K562 (cell line): Measurements from ENCODE around the gene EIF4E2. TPM values are rescaled to one million over a fixed set of nuclear protein-coding genes. Genes with fewer than 3 reads are reported as not detected.

Source experiments
- DPF2 ChIP-seq: fragments of 450-650 bp; IDR thresholded peaks from 2 replicates; pipeline ENCODE4 v1.6.1; 2016
- FOXM1 ChIP-seq, 2 experiments: fragments of 450-650 bp in 1 of 2; sonication (generic) in 1 of 2; formaldehyde crosslinking in 1 of 2; IDR thresholded peaks; 2 replicates each; pipeline versions ENCODE4 v1.6.1 to v1.9.0; 2017 to 2022; ENCODE audit warnings: low read depth in 2 of 2, mild to moderate bottlenecking in 2 of 2, missing genetic modification reagents in 1 of 2, moderate library complexity in 1 of 2
- MBD2 ChIP-seq: sonication (generic); IDR thresholded peaks from 2 replicates; pipeline ENCODE4 v1.6.1; 2016; ENCODE audit warnings: low read depth, borderline replicate concordance
- MIER1 ChIP-seq: fragments of 450-650 bp; IDR thresholded peaks from 2 replicates; pipeline ENCODE4 v1.6.1; 2016; ENCODE audit warnings: antibody characterized with exemption, mild to moderate bottlenecking, low read depth
- NEUROD1 ChIP-seq: fragments of 150-350 bp; IDR thresholded peaks from 2 replicates; pipeline ENCODE4 v1.6.1; 2014; ENCODE audit warnings: borderline replicate concordance, low read length, low read depth; ENCODE audit not compliant: partially characterized antibody
- SRF ChIP-seq, 2 experiments: fragments of 250-450, 450-650 bp in 1 of 2; sonication (Bioruptor Pico) in 1 of 2; sonication (generic) in 1 of 2; formaldehyde crosslinking; IDR thresholded peaks; 2 replicates each; pipeline versions ENCODE4 v1.5.0 to v1.5.1; 2020 to 2022; ENCODE audit warnings: mild to moderate bottlenecking in 1 of 2, missing genetic modification reagents in 1 of 2
- TCFL5 ChIP-seq: fragments of 250-450 bp; sonication (Bioruptor Pico); conservative IDR thresholded peaks from 2 replicates; pipeline ENCODE4 v1.6.1; 2021; ENCODE audit warnings: mild to moderate bottlenecking, moderate library complexity, matching md5 sums
- ZFP1 ChIP-seq: fragments of 450-650 bp; formaldehyde crosslinking; IDR thresholded peaks from 2 replicates; pipeline ENCODE4 v1.4.0; 2020; ENCODE audit warnings: mild to moderate bottlenecking, mixed read lengths
- polyA plus RNA-seq, 8 experiments: library from polyadenylated mRNA; depleted of rRNA in 4 of 8; stranded (reverse) in 5 of 8; unstranded in 3 of 8; fragments of >200 nt; fragmentation: Nextera tagmentation in 2 of 8; fragmentation: Illumina TruSeq in 1 of 8; extraction: Ambion mirVana in 2 of 8; extraction: Trizol in 1 of 8; gene quantifications; 2 replicates each; pipeline versions ENCODE4 v1.2.1 to v1.2.3, GENCODE V29; 2011 to 2014; ENCODE audit warnings: inconsistent platforms in 1 of 8, missing spikeins in 1 of 8
- total RNA-seq, 7 experiments: library from RNA; depleted of rRNA in 6 of 7; stranded (reverse); fragments of >200 nt in 6 of 7; fragmentation: Illumina TruSeq in 2 of 7; extraction: Trizol in 2 of 7; gene quantifications; 2 replicates each; pipeline versions ENCODE4 v1.2.1 to v1.2.3, GENCODE V29; 2011 to 2021; ENCODE audit warnings: low replicate concordance in 1 of 7
- TF ChIP-seq, protein P1 (sequence below): sonication (generic); formaldehyde crosslinking; IDR thresholded peaks from 2 replicates; pipeline ENCODE4 v1.8.0; 2022; ENCODE audit warnings: mild to moderate bottlenecking, missing genetic modification reagents, borderline replicate concordance
- TF ChIP-seq, protein P2 (sequence below): fragments of 250-450 bp; sonication (Bioruptor Pico); IDR thresholded peaks from 2 replicates; pipeline ENCODE4 v1.4.0; 2020; ENCODE audit warnings: mild to moderate bottlenecking, moderate library complexity, borderline replicate concordance
- TF ChIP-seq, protein P3 (sequence below): fragments of 150-350 bp; IDR thresholded peaks from 2 replicates; pipeline ENCODE4 v1.6.1; 2014; ENCODE audit warnings: low read depth, mild to moderate bottlenecking, low read length, borderline replicate concordance
- TF ChIP-seq, protein P4 (sequence below): fragments of 250-450 bp; sonication (Bioruptor Pico); IDR thresholded peaks from 2 replicates; pipeline ENCODE4 v1.8.0; 2022; ENCODE audit warnings: inconsistent platforms, mild to moderate bottlenecking, moderate library complexity, borderline replicate concordance
- TF ChIP-seq, protein P5 (sequence below): fragments of 200-400 bp; formaldehyde crosslinking; IDR thresholded peaks from 2 replicates; pipeline ENCODE4 v1.6.1; 2017; ENCODE audit warnings: mild to moderate bottlenecking, low read depth, low read length, moderate library complexity

Gene EIF4E2
- total and polyA plus RNA-seq, 9 of the 15 experiments (the other 6 are each of a cell fraction or from before 2014, with no cell fraction given): 33.9 to 169 (median 77.5) TPM

DNA sequence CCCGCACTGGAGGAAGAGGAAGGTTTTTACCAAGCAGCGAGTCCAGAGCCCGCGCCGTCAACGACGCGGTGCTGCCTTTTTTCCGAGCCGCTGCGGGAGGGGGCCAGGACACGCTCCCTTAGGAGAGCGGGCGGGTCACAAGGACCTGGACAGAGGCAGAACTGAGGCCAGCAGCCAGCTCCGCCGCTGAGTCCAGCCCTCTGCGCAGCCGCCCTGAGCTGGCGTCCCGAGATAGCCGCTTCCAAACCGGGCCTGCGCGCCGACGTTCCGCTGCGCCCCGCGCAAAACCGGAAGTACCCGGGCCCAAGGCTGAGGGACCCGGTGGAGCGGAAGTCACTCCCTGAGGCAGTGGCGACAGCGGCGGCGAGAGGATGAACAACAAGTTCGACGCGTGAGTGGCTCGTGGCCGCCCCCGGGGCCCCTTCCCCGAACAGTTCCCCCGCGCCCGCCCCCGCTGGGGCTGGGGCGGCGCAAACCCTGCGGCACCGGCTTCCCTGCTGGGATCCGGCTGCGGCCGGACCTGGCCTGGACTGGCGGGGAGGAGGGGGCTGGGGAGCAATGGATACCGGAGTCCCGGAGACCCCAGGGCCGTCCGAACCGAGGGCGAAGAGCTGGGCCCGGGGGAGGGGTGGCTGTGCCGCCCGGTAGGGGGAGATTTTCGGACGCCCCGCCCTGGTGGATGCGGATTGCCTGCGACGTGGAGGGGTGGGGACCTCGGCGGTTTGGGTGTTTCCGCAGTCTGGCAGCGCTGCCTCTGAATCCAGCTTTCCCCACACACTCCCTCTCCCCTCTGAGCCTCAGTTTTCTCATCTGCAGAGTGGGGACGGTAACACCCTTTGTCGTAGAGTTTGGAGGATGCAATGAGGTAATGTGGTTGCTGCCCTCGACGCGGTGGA is at the start of gene EIF4E2, which contains the start of gene TIGD1 (continued):
- TF ChIP-seq NEUROD1 (no peak), ZFP1 (CRISPR knock-in tag) (no peak), MBD2 (peak; percentile 55; the same call in 1 of the 2 replicates), TCFL5 (no peak), FOXM1 (IDR thresholded peaks at IDR 0.05; ENCODE audit: low read depth) (no peak), FOXM1 (CRISPR knock-in tag; IDR thresholded peaks at IDR 0.05; ENCODE audit: low read depth) (peak; percentile 23; the same call in 1 of the 2 replicates), MIER1 (no peak), SRF (CRISPR knock-in tag; IDR thresholded peaks at IDR 0.05) (peak in 1 of 2 experiments; percentile 47; a peak in 1 of 4 replicates), DPF2 (no peak)
- TF ChIP-seq, protein P1, sequence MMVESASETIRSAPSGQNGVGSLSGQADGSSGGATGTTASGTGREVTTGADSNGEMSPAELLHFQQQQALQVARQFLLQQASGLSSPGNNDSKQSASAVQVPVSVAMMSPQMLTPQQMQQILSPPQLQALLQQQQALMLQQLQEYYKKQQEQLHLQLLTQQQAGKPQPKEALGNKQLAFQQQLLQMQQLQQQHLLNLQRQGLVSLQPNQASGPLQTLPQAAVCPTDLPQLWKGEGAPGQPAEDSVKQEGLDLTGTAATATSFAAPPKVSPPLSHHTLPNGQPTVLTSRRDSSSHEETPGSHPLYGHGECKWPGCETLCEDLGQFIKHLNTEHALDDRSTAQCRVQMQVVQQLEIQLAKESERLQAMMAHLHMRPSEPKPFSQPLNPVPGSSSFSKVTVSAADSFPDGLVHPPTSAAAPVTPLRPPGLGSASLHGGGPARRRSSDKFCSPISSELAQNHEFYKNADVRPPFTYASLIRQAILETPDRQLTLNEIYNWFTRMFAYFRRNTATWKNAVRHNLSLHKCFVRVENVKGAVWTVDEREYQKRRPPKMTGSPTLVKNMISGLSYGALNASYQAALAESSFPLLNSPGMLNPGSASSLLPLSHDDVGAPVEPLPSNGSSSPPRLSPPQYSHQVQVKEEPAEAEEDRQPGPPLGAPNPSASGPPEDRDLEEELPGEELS: no peak
- TF ChIP-seq, protein P2, sequence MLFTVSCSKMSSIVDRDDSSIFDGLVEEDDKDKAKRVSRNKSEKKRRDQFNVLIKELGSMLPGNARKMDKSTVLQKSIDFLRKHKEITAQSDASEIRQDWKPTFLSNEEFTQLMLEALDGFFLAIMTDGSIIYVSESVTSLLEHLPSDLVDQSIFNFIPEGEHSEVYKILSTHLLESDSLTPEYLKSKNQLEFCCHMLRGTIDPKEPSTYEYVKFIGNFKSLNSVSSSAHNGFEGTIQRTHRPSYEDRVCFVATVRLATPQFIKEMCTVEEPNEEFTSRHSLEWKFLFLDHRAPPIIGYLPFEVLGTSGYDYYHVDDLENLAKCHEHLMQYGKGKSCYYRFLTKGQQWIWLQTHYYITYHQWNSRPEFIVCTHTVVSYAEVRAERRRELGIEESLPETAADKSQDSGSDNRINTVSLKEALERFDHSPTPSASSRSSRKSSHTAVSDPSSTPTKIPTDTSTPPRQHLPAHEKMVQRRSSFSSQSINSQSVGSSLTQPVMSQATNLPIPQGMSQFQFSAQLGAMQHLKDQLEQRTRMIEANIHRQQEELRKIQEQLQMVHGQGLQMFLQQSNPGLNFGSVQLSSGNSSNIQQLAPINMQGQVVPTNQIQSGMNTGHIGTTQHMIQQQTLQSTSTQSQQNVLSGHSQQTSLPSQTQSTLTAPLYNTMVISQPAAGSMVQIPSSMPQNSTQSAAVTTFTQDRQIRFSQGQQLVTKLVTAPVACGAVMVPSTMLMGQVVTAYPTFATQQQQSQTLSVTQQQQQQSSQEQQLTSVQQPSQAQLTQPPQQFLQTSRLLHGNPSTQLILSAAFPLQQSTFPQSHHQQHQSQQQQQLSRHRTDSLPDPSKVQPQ (CRISPR knock-in tag): no peak
- TF ChIP-seq, protein P3, sequence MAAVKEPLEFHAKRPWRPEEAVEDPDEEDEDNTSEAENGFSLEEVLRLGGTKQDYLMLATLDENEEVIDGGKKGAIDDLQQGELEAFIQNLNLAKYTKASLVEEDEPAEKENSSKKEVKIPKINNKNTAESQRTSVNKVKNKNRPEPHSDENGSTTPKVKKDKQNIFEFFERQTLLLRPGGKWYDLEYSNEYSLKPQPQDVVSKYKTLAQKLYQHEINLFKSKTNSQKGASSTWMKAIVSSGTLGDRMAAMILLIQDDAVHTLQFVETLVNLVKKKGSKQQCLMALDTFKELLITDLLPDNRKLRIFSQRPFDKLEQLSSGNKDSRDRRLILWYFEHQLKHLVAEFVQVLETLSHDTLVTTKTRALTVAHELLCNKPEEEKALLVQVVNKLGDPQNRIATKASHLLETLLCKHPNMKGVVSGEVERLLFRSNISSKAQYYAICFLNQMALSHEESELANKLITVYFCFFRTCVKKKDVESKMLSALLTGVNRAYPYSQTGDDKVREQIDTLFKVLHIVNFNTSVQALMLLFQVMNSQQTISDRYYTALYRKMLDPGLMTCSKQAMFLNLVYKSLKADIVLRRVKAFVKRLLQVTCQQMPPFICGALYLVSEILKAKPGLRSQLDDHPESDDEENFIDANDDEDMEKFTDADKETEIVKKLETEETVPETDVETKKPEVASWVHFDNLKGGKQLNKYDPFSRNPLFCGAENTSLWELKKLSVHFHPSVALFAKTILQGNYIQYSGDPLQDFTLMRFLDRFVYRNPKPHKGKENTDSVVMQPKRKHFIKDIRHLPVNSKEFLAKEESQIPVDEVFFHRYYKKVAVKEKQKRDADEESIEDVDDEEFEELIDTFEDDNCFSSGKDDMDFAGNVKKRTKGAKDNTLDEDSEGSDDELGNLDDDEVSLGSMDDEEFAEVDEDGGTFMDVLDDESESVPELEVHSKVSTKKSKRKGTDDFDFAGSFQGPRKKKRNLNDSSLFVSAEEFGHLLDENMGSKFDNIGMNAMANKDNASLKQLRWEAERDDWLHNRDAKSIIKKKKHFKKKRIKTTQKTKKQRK: no peak
- TF ChIP-seq, protein P4, sequence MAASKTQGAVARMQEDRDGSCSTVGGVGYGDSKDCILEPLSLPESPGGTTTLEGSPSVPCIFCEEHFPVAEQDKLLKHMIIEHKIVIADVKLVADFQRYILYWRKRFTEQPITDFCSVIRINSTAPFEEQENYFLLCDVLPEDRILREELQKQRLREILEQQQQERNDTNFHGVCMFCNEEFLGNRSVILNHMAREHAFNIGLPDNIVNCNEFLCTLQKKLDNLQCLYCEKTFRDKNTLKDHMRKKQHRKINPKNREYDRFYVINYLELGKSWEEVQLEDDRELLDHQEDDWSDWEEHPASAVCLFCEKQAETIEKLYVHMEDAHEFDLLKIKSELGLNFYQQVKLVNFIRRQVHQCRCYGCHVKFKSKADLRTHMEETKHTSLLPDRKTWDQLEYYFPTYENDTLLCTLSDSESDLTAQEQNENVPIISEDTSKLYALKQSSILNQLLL: no peak
- TF ChIP-seq, protein P5, sequence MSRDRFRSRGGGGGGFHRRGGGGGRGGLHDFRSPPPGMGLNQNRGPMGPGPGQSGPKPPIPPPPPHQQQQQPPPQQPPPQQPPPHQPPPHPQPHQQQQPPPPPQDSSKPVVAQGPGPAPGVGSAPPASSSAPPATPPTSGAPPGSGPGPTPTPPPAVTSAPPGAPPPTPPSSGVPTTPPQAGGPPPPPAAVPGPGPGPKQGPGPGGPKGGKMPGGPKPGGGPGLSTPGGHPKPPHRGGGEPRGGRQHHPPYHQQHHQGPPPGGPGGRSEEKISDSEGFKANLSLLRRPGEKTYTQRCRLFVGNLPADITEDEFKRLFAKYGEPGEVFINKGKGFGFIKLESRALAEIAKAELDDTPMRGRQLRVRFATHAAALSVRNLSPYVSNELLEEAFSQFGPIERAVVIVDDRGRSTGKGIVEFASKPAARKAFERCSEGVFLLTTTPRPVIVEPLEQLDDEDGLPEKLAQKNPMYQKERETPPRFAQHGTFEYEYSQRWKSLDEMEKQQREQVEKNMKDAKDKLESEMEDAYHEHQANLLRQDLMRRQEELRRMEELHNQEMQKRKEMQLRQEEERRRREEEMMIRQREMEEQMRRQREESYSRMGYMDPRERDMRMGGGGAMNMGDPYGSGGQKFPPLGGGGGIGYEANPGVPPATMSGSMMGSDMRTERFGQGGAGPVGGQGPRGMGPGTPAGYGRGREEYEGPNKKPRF: no peak
